Ureter (tissue), 1 donor: ENCODE measurements around the gene KRTAP10-3. TPM values are rescaled to one million over a fixed set of nuclear protein-coding genes. Genes with fewer than 3 reads are reported as not detected.

ENCODE experiments used
- DNase-seq: peaks from one replicate; pipeline ENCODE4 v3.0.0-alpha.2; 2020; ENCODE audit warnings: low spot score
- total RNA-seq: library from RNA; stranded (reverse); gene quantifications from one replicate; pipeline ENCODE4 v1.2.4, GENCODE V29; 2023
- donor health status: DM: yes; HTN: yes; CAD: no.

Gene KRTAP10-3
- total RNA-seq, 1 donor from 2014 or later: not detected

DNA sequence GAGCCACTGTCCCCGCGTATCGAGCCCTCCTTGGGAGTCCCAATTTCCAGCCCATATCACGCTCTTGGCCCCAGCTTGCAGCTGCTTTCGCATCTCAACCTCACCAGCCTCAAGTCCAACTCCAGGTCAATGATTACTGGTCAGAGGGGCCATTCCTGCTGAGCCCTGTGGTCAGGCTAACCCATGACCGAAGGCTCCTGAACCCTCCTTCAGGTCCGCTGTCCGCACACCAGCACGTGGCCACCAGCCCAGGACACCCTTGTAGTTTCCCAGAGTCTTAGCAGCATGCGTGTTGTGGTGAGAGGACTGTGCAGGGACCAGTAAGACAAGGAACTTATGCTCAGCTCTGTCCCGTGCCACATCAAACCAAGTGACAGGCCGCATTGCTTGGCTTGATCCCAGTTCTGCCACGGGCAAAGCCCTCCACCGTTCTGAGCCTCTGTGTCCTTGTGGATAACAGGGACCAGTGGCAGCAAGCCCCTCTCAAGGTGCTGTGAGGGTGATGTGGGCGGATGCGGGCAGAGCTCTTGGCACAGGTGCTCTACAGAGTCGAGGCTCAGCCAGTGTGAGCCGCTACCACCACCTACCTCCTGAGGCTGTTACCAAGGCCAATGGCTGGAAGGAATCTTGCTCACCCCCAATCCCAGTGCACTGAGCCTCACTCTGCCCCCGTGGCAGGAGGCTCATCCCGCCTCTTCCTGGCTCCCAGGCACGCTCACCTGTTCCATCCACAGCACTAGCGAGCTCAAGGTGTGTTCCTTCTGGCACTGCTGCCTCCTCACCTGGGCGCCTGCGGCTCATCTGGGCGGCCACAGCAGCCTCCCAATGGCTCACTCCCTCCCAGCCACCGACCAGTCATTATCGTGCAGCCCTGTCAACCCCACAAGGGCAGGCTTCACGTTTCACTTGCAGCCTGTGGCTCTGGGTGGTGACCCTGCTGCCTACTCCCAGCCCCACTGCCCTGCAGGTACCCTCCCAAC, 39.0 kb downstream of the KRTAP10-3 start:
- no peak for DNase-seq

DNA sequence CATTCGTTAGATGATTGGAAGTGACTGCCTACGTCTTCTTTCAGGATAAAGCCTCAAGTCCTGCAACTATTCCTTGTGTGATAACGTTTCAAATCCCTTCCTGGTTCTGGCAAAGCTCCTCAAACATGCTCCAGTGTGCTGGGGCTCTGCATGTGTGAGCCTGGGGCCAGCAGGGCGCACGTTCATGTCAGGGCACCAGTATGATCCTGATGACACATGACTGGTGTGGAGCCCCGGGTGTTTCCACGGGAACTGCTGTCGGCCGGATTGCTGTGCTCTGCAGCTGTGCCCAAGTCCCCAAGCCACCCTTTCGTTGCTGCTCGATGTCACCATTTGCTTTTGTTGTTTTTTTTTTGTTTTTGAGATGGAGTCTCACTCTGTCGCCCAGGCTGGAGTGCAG, 39.9 kb downstream of the KRTAP10-3 start:
- DNase-seq: no peak

DNA sequence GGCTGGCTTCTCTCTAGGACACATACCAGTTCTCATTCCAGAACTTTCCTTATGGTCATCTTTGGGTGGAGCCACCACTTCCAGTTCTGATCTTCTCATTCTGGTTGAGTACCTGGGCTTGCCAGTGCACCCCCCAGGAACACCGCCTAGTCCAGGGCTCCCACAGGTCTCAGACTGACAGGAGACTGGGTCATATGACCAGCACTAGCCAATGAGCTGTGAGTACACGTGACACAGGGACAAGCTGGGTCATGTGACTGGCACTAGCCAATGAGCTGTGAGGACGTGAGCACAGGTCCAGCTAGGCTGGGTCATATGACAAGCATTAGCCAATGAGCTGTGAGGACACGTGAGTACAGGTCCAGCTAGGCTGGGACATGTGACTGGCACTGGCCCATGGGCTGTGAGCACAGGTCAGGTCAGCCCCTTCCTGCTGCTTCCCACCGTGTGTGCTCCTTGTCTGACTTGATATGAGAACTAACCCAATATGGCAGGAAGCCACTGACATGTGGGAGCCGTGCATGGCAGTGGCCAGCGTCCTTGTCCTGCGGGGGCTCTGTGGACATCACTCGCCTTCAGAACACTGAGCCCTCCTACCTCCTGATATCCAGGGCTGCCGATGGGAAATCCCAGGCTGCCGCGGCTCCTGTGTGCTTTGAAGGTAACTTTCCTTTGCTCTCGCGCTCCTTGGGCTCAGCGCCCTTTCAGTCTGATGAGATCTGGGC, 41.3 kb downstream of the KRTAP10-3 start:
- DNase-seq: no peak

DNA sequence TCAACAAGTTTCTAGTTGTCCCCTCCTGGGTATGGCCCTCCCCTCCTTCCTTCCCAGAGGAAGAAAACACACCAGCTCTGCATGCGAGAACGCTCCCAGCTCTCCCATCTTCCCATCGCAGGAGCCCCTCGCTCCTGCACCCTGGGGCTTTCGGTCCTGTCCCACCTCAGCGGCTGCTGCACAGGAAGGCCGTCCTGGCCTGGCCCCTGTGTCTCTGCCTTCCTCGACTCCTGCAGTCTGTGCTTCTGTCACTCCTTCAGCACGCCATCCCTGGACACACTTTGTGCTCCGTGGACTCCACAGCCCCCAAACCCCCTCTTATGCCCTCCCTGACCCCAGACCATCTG, 41.8 kb downstream of the KRTAP10-3 start:
- no peak for DNase-seq

DNA sequence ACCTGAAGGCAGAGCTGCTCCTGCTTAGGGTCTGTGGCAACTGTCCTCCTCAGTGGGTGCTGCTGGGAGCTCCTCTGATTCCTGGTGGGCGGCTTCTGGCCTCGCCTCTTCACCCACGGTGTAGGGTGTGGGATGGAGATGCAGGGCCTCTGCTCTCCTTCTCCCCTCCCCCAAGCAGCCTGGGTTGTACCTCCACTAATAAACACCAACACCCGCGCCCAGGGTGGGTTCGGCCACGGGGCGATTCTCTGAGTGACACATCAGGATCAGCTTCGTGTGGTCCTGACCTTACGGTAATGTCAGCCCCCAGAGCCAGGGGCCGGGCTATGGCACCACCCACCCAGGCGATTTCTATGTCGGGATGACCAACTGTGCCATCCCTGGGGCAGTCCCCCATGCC, 42.3 kb downstream of the KRTAP10-3 start:
- no peak for DNase-seq

DNA sequence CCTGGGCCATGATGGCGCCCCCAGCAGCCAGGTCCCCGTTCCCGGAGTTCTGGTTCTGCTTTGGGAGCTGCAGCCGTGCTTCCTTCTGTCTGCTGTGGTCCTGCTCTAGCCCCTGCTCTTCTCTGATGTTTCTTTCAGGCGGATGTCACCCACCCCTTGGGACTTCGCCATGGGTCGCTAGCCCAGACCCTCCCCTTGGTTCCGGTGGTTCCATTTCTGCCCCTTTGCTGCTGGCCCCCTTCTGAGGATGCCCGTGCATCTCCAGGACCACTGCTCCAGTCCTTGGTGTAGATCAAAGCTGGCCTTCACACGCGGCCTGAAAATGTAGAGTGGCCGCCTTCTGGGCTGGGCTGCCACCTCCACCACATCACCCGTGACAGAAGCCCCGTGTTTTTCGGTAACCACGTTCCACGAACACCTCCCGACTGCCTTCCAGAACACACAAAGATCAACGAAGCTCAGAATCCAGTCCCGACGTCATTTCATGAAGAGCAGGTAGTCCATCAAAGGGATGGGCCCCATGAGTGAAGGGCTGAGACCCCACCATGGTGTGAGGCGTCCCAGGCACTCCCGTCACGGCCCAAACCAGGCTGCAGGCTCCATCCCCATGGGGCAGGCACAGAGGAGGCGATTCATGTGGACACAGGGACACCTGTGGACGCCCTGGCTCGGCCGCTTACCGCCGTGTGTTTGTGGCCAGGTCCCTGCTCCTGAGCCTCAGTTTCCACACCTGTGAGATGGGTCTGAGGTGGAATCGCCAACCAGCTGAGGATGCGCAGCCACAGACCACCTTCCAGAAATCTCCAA, 43.0 kb downstream of the KRTAP10-3 start:
- no peak for DNase-seq

DNA sequence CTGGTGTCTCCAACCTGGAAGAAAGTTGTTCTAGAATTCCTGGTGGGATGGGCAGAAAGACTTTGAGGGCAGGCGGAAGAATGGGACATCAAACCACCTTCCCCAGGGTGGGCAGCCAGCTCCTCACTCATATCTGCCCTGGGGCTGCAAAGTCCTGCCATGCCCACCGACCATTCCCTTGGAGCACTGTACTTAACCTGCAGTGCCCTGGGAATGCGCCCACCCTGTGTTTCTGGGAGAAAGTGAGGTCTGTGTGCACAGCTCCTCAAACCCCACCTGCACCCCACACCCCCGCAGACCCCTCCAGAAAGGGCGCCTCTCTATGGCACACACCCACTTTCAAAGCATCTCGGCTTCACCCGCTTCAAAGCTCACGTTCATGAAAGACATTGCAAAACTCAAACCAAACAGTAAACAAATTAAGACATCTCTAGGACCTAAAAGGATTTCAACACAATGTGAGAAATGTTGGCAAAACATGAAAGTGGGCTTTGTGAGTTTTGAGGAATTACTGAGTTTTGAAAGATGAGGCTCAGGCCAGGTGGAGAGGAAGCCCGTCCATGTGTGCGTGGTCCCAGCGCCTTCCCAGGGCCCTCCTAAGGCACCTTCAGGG, 43.7 kb downstream of the KRTAP10-3 start:
- DNase-seq: no peak

DNA sequence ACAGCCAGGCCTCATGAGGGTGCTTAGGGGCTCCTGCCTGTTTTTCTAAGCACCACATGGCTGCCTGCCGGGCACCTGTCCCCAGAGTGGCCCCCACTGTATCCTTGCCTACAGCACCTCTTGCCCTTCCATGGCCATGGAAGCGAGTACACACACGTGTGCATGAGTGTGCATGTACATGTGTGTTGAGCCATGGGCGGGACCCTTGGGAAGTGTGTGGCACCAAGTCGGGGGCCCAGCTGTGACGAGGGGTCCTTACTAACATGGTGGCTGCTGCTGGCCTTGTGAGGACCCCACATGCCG, 44.4 kb downstream of the KRTAP10-3 start:
- no peak for DNase-seq

DNA sequence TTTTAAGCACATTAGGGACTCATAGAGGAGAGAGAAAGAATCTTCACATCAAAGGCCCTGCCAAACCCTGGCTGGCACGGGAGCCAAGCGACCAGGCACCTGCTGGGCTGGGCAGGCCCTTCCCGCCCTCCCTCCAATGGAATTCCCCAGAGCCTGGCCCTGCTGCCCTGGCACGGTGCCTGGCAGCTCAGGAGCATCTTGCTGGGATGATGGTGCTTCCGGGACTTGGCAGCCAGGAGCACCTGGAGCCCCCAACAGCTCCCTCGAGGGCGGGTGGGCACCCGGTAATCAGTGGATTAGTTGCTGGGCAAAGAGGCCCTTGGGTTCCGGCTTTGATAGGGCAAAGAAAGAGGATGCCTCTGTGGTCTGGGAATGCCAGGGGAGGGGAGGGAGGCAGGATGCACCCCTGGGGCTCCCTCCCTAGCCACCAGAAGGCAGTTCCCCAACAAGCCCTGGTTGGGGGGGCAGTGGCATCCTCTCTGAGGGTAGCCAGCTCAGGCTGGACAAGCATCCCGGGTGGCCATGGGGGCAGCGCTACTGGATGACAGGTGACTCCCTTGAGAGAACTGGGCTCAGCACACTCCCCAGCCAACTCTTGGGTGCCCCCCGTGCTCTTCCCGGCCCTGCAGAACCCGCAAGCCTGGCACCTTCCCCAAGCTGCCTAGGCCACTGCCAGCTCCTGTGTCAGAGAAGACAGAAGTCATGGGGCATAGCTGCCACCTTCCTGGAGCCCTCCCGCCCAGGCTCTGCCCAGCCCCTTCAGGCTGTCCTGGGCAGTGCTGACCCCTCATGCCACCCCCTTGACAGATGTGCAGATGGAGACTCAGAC, 45.0 kb downstream of the KRTAP10-3 start:
- DNase-seq: no peak

DNA sequence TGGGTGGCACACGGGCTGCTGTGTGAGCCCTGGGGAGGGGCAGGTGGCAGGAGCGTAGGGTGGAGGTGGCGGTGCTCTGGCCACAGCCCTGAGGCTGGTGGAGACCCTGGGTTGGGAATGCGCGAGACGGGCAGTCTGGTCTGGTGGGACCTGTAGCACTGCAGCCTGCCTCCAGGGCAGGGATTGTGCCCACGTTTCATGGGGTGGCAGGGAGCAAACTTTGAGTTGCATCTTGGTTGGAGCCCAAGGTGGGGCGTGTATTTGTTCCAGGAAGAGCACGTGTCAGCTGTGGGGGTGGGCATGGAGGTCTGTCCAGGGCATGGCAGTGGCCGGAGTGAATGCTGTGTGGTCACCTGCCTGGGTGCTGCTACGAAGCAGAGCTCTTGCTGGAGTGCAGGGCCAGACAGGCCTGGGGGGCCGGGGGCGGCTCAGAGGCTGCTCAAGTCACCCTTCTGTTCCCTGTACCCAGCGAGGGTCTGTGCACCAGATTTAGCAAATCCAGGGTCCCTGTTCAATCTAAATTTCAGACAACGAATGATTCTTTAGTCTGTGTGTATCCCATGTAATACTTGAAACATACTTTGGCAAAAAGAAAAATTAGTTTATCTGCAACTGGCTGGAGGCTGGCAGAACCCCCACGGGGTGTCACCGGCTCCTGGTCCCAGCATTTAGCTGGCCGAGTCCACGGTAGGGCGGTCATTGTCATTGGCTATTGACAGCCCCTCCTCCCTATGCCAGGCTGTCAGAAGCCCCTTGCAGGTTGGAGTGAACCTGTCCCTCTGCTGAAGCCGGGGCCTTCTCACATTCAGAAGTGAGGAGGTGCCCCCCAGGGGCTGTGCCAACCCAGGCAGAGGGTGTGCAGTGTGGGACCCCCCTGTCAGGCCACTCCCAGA, 45.9 kb downstream of the KRTAP10-3 start:
- DNase-seq: no peak

DNA sequence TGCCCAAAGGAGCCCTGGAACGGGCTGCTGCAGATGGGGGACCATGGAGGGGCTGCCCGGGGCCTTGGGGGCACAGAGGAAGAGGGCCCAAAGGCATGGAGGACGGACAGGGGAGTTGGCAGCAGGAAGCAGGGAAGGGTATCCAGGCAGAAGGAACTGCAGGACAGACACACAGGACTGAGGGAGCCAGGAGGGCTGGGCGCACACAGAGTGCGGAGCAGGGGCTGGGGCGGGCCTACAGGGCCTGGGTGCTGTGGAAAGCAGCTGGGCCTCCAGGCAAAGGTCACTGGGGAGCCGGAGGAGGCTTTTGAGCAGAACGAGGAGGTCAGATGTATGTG, 46.7 kb downstream of the KRTAP10-3 start:
- no peak for DNase-seq

DNA sequence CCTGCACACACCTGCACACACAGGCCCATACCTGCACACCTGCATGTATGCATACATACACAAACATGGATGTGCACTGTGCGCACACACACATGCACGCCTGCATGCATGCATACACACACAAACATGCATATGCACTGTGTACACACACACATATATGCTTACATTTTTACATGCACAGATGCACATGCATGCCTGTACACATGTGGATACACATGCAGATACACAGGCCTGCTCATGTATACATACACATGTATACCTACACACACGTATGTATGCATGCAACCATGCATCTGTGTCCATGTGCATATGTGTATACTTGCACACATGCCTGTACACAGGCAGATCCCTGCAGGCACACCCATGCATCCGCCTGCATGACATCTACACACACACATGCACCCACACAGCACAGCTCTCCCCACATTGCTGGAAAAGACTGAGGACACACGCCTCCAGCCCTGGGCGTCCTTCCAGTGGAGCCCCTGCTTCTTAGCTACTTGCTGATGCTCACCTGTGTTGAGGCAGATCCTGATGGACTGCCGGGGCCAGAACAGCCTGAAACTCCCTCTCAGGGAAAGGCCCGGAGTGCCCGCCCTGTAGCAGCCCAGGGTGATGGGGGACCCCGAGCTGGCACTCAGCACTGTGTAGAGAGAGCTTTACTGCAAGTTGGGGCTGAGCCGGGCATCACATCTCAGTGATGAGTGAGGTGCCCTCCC, 47.2 kb downstream of the KRTAP10-3 start:
- no peak for DNase-seq

DNA sequence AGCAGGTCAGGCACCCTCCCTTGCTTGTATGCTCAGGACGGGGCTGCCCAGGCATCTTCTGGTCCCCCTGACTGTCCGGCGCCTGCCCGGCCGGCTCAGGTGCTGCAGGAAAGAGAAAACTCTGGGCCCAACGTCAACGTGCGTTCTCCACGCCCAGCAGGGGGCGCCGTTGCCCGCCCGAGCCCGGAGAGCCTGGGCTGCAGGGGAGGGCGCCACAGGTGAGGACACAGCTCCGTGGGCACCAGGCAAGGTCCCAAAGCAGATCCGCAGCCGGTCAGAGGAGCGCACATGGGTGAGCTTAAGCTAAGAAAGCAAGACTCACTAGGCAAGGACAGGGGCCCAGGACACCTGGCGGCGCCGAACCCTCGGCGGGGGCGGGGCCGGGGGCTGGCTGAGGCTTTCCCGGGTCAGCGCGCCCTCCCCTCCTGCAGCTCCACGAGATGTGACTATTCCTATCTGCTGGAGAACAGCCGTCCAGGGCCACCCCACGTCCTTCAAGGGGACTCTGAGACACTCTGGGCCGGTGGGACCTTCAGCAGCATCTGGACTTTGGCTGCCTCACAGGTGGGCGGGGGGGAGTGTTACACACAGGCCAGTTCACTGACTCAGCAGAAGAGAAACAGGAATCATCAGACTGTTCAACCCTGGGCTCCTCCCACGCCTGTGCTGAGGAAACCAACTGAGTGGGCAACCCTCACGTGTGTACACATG, 47.9 kb downstream of the KRTAP10-3 start:
- DNase-seq: peak; percentile 67

DNA sequence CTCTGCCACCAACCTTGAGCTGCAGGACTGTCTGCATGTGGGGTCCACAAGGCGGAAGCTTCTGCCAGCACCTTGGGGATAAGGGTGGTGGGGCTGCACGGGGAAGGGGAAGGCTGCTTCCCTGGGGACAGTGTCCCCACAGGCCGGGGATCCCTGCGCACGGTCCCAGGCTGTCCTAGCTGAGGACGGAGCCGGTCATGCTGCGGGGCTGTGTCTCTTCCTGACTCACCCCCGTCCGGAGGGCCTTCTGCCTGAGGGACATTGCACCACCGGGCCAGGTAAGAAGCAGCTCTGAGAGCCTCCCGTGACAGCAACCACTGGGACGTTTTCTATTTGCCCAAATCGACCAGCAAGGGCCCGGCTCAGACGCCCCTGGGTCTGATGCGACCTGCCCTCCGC, 48.5 kb downstream of the KRTAP10-3 start:
- DNase-seq: no peak

DNA sequence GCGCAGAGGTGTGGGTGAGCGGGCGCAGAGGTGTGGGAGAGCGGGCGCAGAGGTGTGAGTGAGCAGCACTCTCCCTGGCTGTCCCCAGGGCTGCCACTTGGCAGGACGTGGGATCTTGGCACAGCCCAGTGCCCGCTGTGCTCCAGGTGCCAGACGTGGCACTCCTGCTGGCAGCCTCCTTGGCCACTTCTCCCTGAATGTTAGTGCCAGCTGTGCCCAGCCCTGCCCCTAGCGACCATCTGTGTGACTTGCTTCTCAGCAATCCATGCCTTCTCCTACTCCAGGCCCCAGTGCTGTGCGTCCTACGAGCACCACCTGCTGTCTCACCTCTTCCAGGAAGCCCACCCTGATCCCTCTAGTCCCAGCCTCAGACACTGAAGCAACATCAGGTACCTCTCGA, 49.1 kb downstream of the KRTAP10-3 start:
- DNase-seq: no peak

DNA sequence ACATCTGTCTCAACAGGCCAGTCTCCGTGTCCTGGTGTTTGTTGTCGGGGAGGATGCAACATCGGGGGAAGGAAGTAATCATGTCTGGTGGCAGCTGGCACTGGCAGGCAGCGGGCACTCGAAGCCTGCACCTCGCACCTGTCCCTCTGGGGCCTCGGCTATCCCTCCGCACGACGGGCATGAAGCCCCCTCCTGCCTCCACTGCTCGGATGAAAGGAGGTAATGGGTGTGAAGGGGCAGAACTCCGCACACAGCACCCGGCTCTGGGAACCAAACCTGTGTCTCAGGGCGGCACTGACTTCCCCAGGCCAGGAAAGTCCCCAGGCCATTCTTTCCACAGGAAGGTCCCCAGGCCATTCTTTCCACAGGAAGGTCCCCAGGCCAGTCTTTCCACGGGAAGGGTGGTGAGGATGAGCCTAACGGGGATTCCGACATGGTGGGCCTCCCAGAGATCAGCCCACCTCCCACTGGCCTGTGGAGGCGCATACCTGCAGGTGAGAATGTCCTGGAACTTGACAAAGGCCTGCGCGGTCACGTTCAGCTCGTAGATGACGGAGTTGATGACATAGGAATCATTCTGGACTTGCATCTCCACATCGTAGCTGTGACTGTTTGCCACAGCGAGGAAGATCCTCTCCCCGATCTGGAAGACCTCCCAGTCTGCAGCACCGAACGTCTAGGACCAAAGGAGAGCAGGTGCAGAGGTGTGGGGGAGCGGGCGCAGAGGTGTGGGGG, 49.7 kb downstream of the KRTAP10-3 start:
- DNase-seq: no peak

DNA sequence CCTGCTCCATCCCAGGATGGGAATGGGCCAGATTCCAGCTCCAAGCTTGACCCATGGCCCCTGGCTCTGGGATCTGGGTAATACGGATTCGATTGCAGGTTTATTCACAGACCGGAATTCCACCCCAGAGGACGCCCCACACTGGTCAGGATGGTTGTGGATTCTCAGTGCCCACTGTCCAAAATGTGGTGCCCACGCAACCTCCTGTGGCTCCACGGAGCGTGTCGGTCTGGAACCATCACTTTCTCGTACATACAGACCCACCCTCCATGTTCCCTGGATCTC, 50.2 kb downstream of the KRTAP10-3 start:
- DNase-seq: no peak
